HCT116 (cell line): ENCODE measurements around the gene DNM1. TPM values are rescaled to one million over a fixed set of nuclear protein-coding genes. Genes with fewer than 3 reads are reported as not detected.

ENCODE experiments used
- ATAC-seq: fragments of 200-7000 bp; cut with Tn5 transposase; 2 replicates; pipeline ENCODE4 v1.9.1; 2020; ENCODE audit warnings: mild to moderate bottlenecking, moderate library complexity
- BruUV-seq: library from RNA; stranded (reverse); fragments of 400-500 nt; replicated peaks from 2 replicates; lab custom pipeline; 2021; lab: Mats Ljungman, UMichigan
- CTCF ChIA-PET: fragments of 300-600 bp; sonication (Branson Sonifier 250); formaldehyde crosslinking; loops from one replicate; lab custom pipeline; 2021; ENCODE audit warnings: antibody characterized with exemption; lab: Charles Lee
- POLR2A ChIA-PET: fragments of 300-600, 350-600 bp; sonication (Branson Sonifier 250); formaldehyde crosslinking; loops from one replicate; lab custom pipeline; 2021; ENCODE audit warnings: antibody characterized with exemption; lab: Charles Lee
- RAD21 ChIA-PET, 2 experiments: fragments of 300-600 bp; sonication (Branson Sonifier 250); formaldehyde crosslinking; loops; one replicate each; lab custom pipeline; 2023; ENCODE audit warnings: low total read pairs in 2 of 2; ENCODE audit not compliant: uncharacterized antibody in 2 of 2, unreplicated experiment in 2 of 2, low non-redundant PET in 1 of 2; lab: Charles Lee
- DNase-seq: peaks from one replicate; pipeline ENCODE4 v3.0.0-alpha.2; 2010; ENCODE audit warnings: low read depth, low spot score
- H2AFZ ChIP-seq: fragments of 200-600 bp; shearing (Covaris generic), sonication (generic); 2 replicates; pipeline ENCODE4 v1.6.1; 2017; ENCODE audit warnings: low read depth, mixed run types, mixed read lengths, antibody characterized with exemption, low read length; ENCODE audit not compliant: poor library complexity, severe bottlenecking
- H3K27ac ChIP-seq: 2 replicates; pipeline ENCODE4 v1.5.1; 2012; ENCODE audit warnings: low read depth, low read length
- H3K27me3 ChIP-seq: fragments of 200-600 bp; sonication (generic); 2 replicates; pipeline ENCODE4 v1.6.1; 2016; ENCODE audit warnings: mixed run types, low read length, mixed read lengths; ENCODE audit not compliant: insufficient read depth
- H3K36me3 ChIP-seq, 2 experiments: fragments of 200-500 bp in 1 of 2; fragments of 200-600 bp in 1 of 2; sonication (Bioruptor generic) in 1 of 2; sonication (generic) in 1 of 2; 2 replicates each; pipeline versions ENCODE4 v1.5.1 to v1.6.1; 2014 to 2016; ENCODE audit warnings: low read length in 2 of 2, inconsistent platforms in 1 of 2, mixed read lengths in 1 of 2, mixed run types in 1 of 2; ENCODE audit not compliant: insufficient read depth in 2 of 2, control insufficient read depth in 1 of 2
- H3K4me1 ChIP-seq, 2 experiments: fragments of 200-600 bp in 1 of 2; sonication (generic) in 1 of 2; 2 replicates each; pipeline versions ENCODE4 v1.5.1 to v1.6.1; 2012 to 2017; ENCODE audit warnings: low read length in 2 of 2, inconsistent platforms in 1 of 2, mild to moderate bottlenecking in 1 of 2, mixed read lengths in 1 of 2, mixed run types in 1 of 2, moderate library complexity in 1 of 2; ENCODE audit not compliant: insufficient read depth in 2 of 2, control insufficient read depth in 1 of 2
- H3K4me2 ChIP-seq: fragments of 200-600 bp; sonication (generic); 2 replicates; pipeline ENCODE4 v1.6.1; 2017; ENCODE audit warnings: mixed run types, low read length, mixed read lengths
- H3K4me3 ChIP-seq, 2 experiments: fragments of 200-600 bp in 1 of 2; sonication (generic) in 1 of 2; replicated peaks in 1 of 2; 2 replicates each; pipeline ENCODE4 v1.5.1; 2011 to 2016; ENCODE audit warnings: low read length in 2 of 2, control low read depth in 1 of 2, low read depth in 1 of 2, mild to moderate bottlenecking in 1 of 2, mixed read lengths in 1 of 2, mixed run types in 1 of 2
- H3K79me2 ChIP-seq: fragments of 200-600 bp; sonication (generic); 2 replicates; pipeline ENCODE4 v1.6.1; 2017; ENCODE audit warnings: mild to moderate bottlenecking, mixed run types, low read length, moderate library complexity, mixed read lengths; ENCODE audit not compliant: insufficient read depth
- H3K9ac ChIP-seq: fragments of 200-600 bp; sonication (generic); 2 replicates; pipeline ENCODE4 v1.6.1; 2016; ENCODE audit warnings: low read length, mixed read lengths
- H3K9me2 ChIP-seq: fragments of 200-600 bp; sonication (generic), shearing (Covaris generic); 2 replicates; pipeline ENCODE4 v1.6.1; 2017; ENCODE audit warnings: mixed run types, mild to moderate bottlenecking, moderate library complexity; ENCODE audit not compliant: insufficient read depth
- H3K9me3 ChIP-seq, 2 experiments: fragments of 200-500 bp in 1 of 2; fragments of 200-600 bp in 1 of 2; sonication (Bioruptor generic) in 1 of 2; sonication (generic) in 1 of 2; 2 replicates each; pipeline ENCODE4 v1.6.1; 2014 to 2017; ENCODE audit warnings: low read length in 2 of 2, mixed read lengths in 2 of 2, inconsistent platforms in 1 of 2, low read depth in 1 of 2, mild to moderate bottlenecking in 1 of 2, mixed run types in 1 of 2, moderate library complexity in 1 of 2; ENCODE audit not compliant: control insufficient read depth in 1 of 2, insufficient read depth in 1 of 2
- H4K20me1 ChIP-seq: fragments of 200-600 bp; sonication (generic), shearing (Covaris generic); 2 replicates; pipeline ENCODE4 v1.6.1; 2017; ENCODE audit warnings: mixed run types, mild to moderate bottlenecking, moderate library complexity; ENCODE audit not compliant: insufficient read depth
- CBX3 ChIP-seq: IDR thresholded peaks from 2 replicates; pipeline ENCODE4 v1.6.1; 2012; ENCODE audit warnings: low read depth
- CEBPB ChIP-seq: IDR thresholded peaks from 2 replicates; pipeline ENCODE4 v1.6.1; 2012; ENCODE audit warnings: low read depth
- CTCF ChIP-seq, 3 experiments: fragments of 200-600 bp in 1 of 3; sonication (generic) in 1 of 3; IDR thresholded peaks in 2 of 3; conservative IDR thresholded peaks in 1 of 3; 2 replicates each; pipeline ENCODE4 v1.5.1; 2012 to 2017; ENCODE audit warnings: low read depth in 2 of 3, low read length in 2 of 3, antibody characterized with exemption in 1 of 3, borderline replicate concordance in 1 of 3, control low read depth in 1 of 3, mild to moderate bottlenecking in 1 of 3, mixed read lengths in 1 of 3, mixed run types in 1 of 3, moderate library complexity in 1 of 3; ENCODE audit not compliant: insufficient read depth in 1 of 3
- FOSL1 ChIP-seq: IDR thresholded peaks from 2 replicates; pipeline ENCODE4 v1.6.1; 2012; ENCODE audit warnings: low read depth
- JUND ChIP-seq: IDR thresholded peaks from 2 replicates; pipeline ENCODE4 v1.6.1; 2012
- POLR2A ChIP-seq: IDR thresholded peaks from 2 replicates; pipeline ENCODE4 v1.7.0; 2011; ENCODE audit warnings: borderline replicate concordance; ENCODE audit not compliant: insufficient read depth, insufficient read length; ENCODE audit errors: extremely low read depth
- POLR2AphosphoS5 ChIP-seq: IDR thresholded peaks from 2 replicates; pipeline ENCODE4 v1.6.1; 2011; ENCODE audit warnings: mild to moderate bottlenecking, low read depth, low read length, moderate library complexity
- RAD21 ChIP-seq: IDR thresholded peaks from 2 replicates; pipeline ENCODE4 v1.6.1; 2012; ENCODE audit warnings: low read depth, mild to moderate bottlenecking
- REST ChIP-seq: IDR thresholded peaks from 2 replicates; pipeline ENCODE4 v1.6.1; 2012; ENCODE audit warnings: low read depth
- SRF ChIP-seq: IDR thresholded peaks from 2 replicates; pipeline ENCODE4 v1.6.1; 2012; ENCODE audit warnings: low read depth
- YY1 ChIP-seq: IDR thresholded peaks from 2 replicates; pipeline ENCODE4 v1.6.1; 2011; ENCODE audit warnings: low read length, low read depth, moderate library complexity, mild to moderate bottlenecking; ENCODE audit not compliant: insufficient replicate concordance; ENCODE audit errors: extremely low read depth
- ZBTB33 ChIP-seq: IDR thresholded peaks from 2 replicates; pipeline ENCODE4 v1.6.1; 2011; ENCODE audit warnings: mild to moderate bottlenecking, low read length, moderate library complexity; ENCODE audit not compliant: insufficient replicate concordance; ENCODE audit errors: extremely low read depth
- ZNF274 ChIP-seq: fragments of 200-500 bp; sonication (Bioruptor generic); IDR thresholded peaks from 2 replicates; pipeline ENCODE4 v1.6.1; 2014; ENCODE audit warnings: mild to moderate bottlenecking, low read depth, low read length, inconsistent platforms
- intact Hi-C: fragments of 100-400 bp; cut with micrococcal nuclease; formaldehyde crosslinking; loops from 2 replicates; pipeline ENCODE4 v1.10.0; 2022
- total RNA-seq: library from RNA; stranded (reverse); gene quantifications from one replicate; pipeline ENCODE4 v1.2.1, GENCODE V29; 2021; ENCODE audit not compliant: unreplicated experiment

The DNM1 gene
- total RNA-seq, 1 experiment from 2014 or later, result 12.0 TPM

GRCh38 chr9:128296340-128297220, 93.4 kb downstream of the DNM1 start:
- no peaks in the 10 kb centered on the region for H3K9me2 ChIP-seq
- TF ChIP-seq CEBPB, result no peak
- TF ChIP-seq CTCF (IDR thresholded peaks at IDR 0.05 in 2 of 3, conservative IDR thresholded peaks at IDR 0.05 in 1 of 3; ENCODE audit: borderline replicate concordance in 1 of 3, insufficient read depth in 1 of 3, low read depth in 2 of 3, low read length in 2 of 3), result no peak
- TF ChIP-seq YY1, result no peak
- no peak for TF ChIP-seq ZBTB33
- TF ChIP-seq RAD21, result no peak
- no peak for TF ChIP-seq ZNF274
- TF ChIP-seq FOSL1, result no peak
- no peak for TF ChIP-seq JUND
- TF ChIP-seq SRF, result no peak
- TF ChIP-seq POLR2A, result no peak
- TF ChIP-seq POLR2AphosphoS5, result no peak
- no peak for TF ChIP-seq CBX3
- TF ChIP-seq REST, result no peak
- no peak overlapping the region for H3K27ac ChIP-seq
- no peak for ATAC-seq
- ChIA-PET CTCF (interaction anchor here (1.8 to 4.3 kb wide), 4 partner anchors 45 to 114 kb away, joined by 11 to 40 read pairs (median 20); partner anchors contain the start of gene URM1), RAD21 (interaction anchor here in 1 of 2 experiments (1.0 kb wide), 1 partner anchor 10 kb away, joined by 4 read pairs; no protein-coding TSS in a partner anchor), POLR2A (interaction anchor here (2.2 kb wide), 1 partner anchor 45 kb away, joined by 9 read pairs; no protein-coding TSS in a partner anchor)
- H4K20me1 ChIP-seq, result no peaks in the 10 kb centered on the region
- no peak overlapping the region for H3K4me2 ChIP-seq
- H3K9ac ChIP-seq, result no peak overlapping the region
- no peak overlapping the region for H3K4me3 ChIP-seq
- no TSS peak for BruUV-seq
- H3K9me3 ChIP-seq, result no peaks in the 10 kb centered on the region
- DNase-seq, result no peak
- no peaks in the 10 kb centered on the region for H3K79me2 ChIP-seq
- intact Hi-C loops, result loop anchor here (5.0 to 10.0 kb wide), 2 partner anchors 258 to 341 kb away; partner anchors contain the start of gene SPTAN1
- H3K36me3 ChIP-seq, result no peaks in the 10 kb centered on the region
- no peak overlapping the region for H2AFZ ChIP-seq
- peaks cover 5 to 29% of the 10 kb centered on the region in 2 experiments; a peak in 3 of 4 replicates for H3K4me1 ChIP-seq
- no peaks in the 10 kb centered on the region for H3K27me3 ChIP-seq
